ENCODE data around the gene MICAL2.
A peak's percentile ranks its signal among the peaks of the same experiment; 100 is the strongest.

Gene MICAL2

GRCh38 chr11:12128301-12128751, 17.9 kb downstream of the MICAL2 start:
- Histone ChIP-seq H3K27ac (ENCODE audit: extremely low read depth, low read depth, low read length) (no peak overlapping the region), H3K4me3 (ENCODE audit: low read depth, low read length) (no peak overlapping the region), H3K9me3 (ENCODE audit: control insufficient read depth, insufficient read depth, low read depth, low read length) (no peaks in the 10 kb centered on the region), H3K4me1 (ENCODE audit: control insufficient read depth, insufficient read depth, low read length) (no peaks in the 10 kb centered on the region), H3K36me3 (ENCODE audit: control insufficient read depth in 2 of 2, insufficient read depth in 1 of 2, low read length in 2 of 2) (no peaks in the 10 kb centered on the region)
- CTCF ChIA-PET = no interaction called here
- TF ChIP-seq ZSCAN30 (tag by site-specific recombination; IDR thresholded peaks at IDR 0.05) (no peak), ZNF239 (tag by site-specific recombination; IDR thresholded peaks at IDR 0.05) (0 out of 2 replicates have a peak, but pooled peaks have one; percentile 26), ZNF639 (tag by site-specific recombination; IDR thresholded peaks at IDR 0.05) (no peak), ZNF830 (tag by site-specific recombination; IDR thresholded peaks at IDR 0.05; ENCODE audit: low read depth) (no peak), ZNF341 (tag by site-specific recombination; IDR thresholded peaks at IDR 0.05; ENCODE audit: low read depth) (no peak), GLIS1 (tag by site-specific recombination; IDR thresholded peaks at IDR 0.05) (no peak), ZBTB17 (tag by site-specific recombination; IDR thresholded peaks at IDR 0.05) (no peak), AEBP2 (tag by site-specific recombination; IDR thresholded peaks at IDR 0.05; ENCODE audit: borderline replicate concordance) (no peak), ZNF16 (tag by site-specific recombination; IDR thresholded peaks at IDR 0.05; ENCODE audit: low read depth) (no peak)
- POLR2A ChIA-PET = no interaction called here

GRCh38 chr11:12129227-12129626, 18.8 kb downstream of the MICAL2 start:
- Histone ChIP-seq H3K4me1 (ENCODE audit: control insufficient read depth, insufficient read depth, low read length) (no peaks in the 10 kb centered on the region), H3K9me3 (ENCODE audit: control insufficient read depth, insufficient read depth, low read depth, low read length) (no peaks in the 10 kb centered on the region), H3K36me3 (ENCODE audit: control insufficient read depth in 2 of 2, insufficient read depth in 1 of 2, low read length in 2 of 2) (no peaks in the 10 kb centered on the region), H3K27ac (ENCODE audit: extremely low read depth, low read depth, low read length) (no peak overlapping the region), H3K4me3 (ENCODE audit: low read depth, low read length) (no peak overlapping the region)
- ChIA-PET CTCF (no interaction called here), POLR2A (no interaction called here)
- TF ChIP-seq ZNF239 (tag by site-specific recombination; IDR thresholded peaks at IDR 0.05) = no peak
- TF ChIP-seq ATF2 (tag by site-specific recombination; IDR thresholded peaks at IDR 0.05; ENCODE audit: low read depth) = no peak
- TF ChIP-seq TRIM28 (IDR thresholded peaks at IDR 0.05; ENCODE audit: borderline replicate concordance, low read length) = no peak
- TF ChIP-seq ZNF214 (tag by site-specific recombination; IDR thresholded peaks at IDR 0.05; ENCODE audit: borderline replicate concordance) = no peak
- no peak for TF ChIP-seq MEIS1 (CRISPR knock-in tag; IDR thresholded peaks at IDR 0.05; ENCODE audit: borderline replicate concordance)
- no peak for TF ChIP-seq ZNF274 (IDR thresholded peaks at IDR 0.05; ENCODE audit: low read length)
- TF ChIP-seq ZNF274 (tag by site-specific recombination; IDR thresholded peaks at IDR 0.05; ENCODE audit: borderline replicate concordance) = no peak
- TF ChIP-seq ZSCAN23 (tag by site-specific recombination; IDR thresholded peaks at IDR 0.05) = no peak
- TF ChIP-seq SP7 (tag by site-specific recombination; IDR thresholded peaks at IDR 0.05) = no peak
- TF ChIP-seq KLF7 (tag by site-specific recombination; IDR thresholded peaks at IDR 0.05; ENCODE audit: borderline replicate concordance) = no peak
- TF ChIP-seq ZNF513 (tag by site-specific recombination; IDR thresholded peaks at IDR 0.05) = no peak
- no peak for TF ChIP-seq BCL6B (tag by site-specific recombination; IDR thresholded peaks at IDR 0.05)
- no peak for TF ChIP-seq GFI1B (tag by site-specific recombination; IDR thresholded peaks at IDR 0.05)
- no peak for TF ChIP-seq ZNF248 (tag by site-specific recombination; IDR thresholded peaks at IDR 0.05)
- TF ChIP-seq KLF17 (tag by site-specific recombination; IDR thresholded peaks at IDR 0.05) = no peak
- TF ChIP-seq ZNF768 (tag by site-specific recombination; IDR thresholded peaks at IDR 0.05) = no peak
- TF ChIP-seq PATZ1 (tag by site-specific recombination; IDR thresholded peaks at IDR 0.05) = no peak
- no peak for TF ChIP-seq ZNF223 (tag by site-specific recombination; IDR thresholded peaks at IDR 0.05)

All from HEK293 (cell line).